K562 (cell line): ENCODE data around the gene IL1RL2. TPM values are rescaled to one million over a fixed set of nuclear protein-coding genes. Genes with fewer than 3 reads are reported as not detected.
A peak's percentile ranks its signal among the peaks of the same experiment; 100 is the strongest.

Source experiments
- ARID1B ChIP-seq: fragments of 450-650 bp; IDR thresholded peaks from 2 replicates; pipeline ENCODE4 v1.6.1; 2016; ENCODE audit warnings: antibody characterized with exemption, mild to moderate bottlenecking, inconsistent platforms
- DMBX1 ChIP-seq: fragments of 250-450 bp; sonication (Bioruptor Pico); IDR thresholded peaks from 2 replicates; pipeline ENCODE4 v1.8.0; 2022; ENCODE audit warnings: inconsistent platforms, mild to moderate bottlenecking, moderate library complexity, borderline replicate concordance
- FOXA3 ChIP-seq, 2 experiments: fragments of 450-650 bp in 1 of 2; sonication (generic) in 1 of 2; formaldehyde crosslinking; IDR thresholded peaks in 1 of 2; conservative IDR thresholded peaks in 1 of 2; 2 replicates each; pipeline versions ENCODE4 v1.4.0 to v1.8.0; 2020 to 2022; ENCODE audit warnings: mild to moderate bottlenecking in 2 of 2, missing genetic modification reagents in 1 of 2
- HDAC3 ChIP-seq: fragments of 450-650 bp; IDR thresholded peaks from 2 replicates; pipeline ENCODE4 v1.6.1; 2018; ENCODE audit warnings: borderline replicate concordance, mild to moderate bottlenecking, moderate library complexity; ENCODE audit not compliant: partially characterized antibody
- MAZ ChIP-seq, 2 experiments: fragments of 450-650 bp in 1 of 2; sonication (generic) in 1 of 2; formaldehyde crosslinking; IDR thresholded peaks in 1 of 2; conservative IDR thresholded peaks in 1 of 2; 2 replicates each; pipeline versions ENCODE4 v1.4.0 to v1.5.0; 2020; ENCODE audit warnings: mild to moderate bottlenecking in 1 of 2, missing genetic modification reagents in 1 of 2
- NFXL1 ChIP-seq: fragments of 450-650 bp; formaldehyde crosslinking; IDR thresholded peaks from 2 replicates; pipeline ENCODE4 v1.4.0; 2021; ENCODE audit warnings: mild to moderate bottlenecking
- NUFIP1 ChIP-seq: fragments of 450-650 bp; IDR thresholded peaks from 2 replicates; pipeline ENCODE4 v1.6.1; 2018; ENCODE audit not compliant: partially characterized antibody
- SP1 ChIP-seq: sonication (generic); formaldehyde crosslinking; IDR thresholded peaks from 2 replicates; pipeline ENCODE4 v1.8.1; 2022; ENCODE audit warnings: mild to moderate bottlenecking, missing genetic modification reagents
- ZFP30 ChIP-seq: fragments of 250-450 bp; sonication (Bioruptor Pico); IDR thresholded peaks from 2 replicates; pipeline ENCODE4 v1.8.0; 2022; ENCODE audit warnings: moderate library complexity, mild to moderate bottlenecking, inconsistent platforms, borderline replicate concordance
- polyA plus RNA-seq, 8 experiments: library from polyadenylated mRNA; depleted of rRNA in 4 of 8; stranded (reverse) in 5 of 8; unstranded in 3 of 8; fragments of >200 nt; fragmentation: Nextera tagmentation in 2 of 8; fragmentation: Illumina TruSeq in 1 of 8; extraction: Ambion mirVana in 2 of 8; extraction: Trizol in 1 of 8; gene quantifications; 2 replicates each; pipeline versions ENCODE4 v1.2.1 to v1.2.3, GENCODE V29; 2011 to 2014; ENCODE audit warnings: inconsistent platforms in 1 of 8, missing spikeins in 1 of 8
- total RNA-seq, 7 experiments: library from RNA; depleted of rRNA in 6 of 7; stranded (reverse); fragments of >200 nt in 6 of 7; fragmentation: Illumina TruSeq in 2 of 7; extraction: Trizol in 2 of 7; gene quantifications; 2 replicates each; pipeline versions ENCODE4 v1.2.1 to v1.2.3, GENCODE V29; 2011 to 2021; ENCODE audit warnings: low replicate concordance in 1 of 7
- TF ChIP-seq, protein P1 (sequence below): sonication (generic); formaldehyde crosslinking; IDR thresholded peaks from 2 replicates; pipeline ENCODE4 v1.8.1; 2022; ENCODE audit warnings: missing genetic modification reagents
- TF ChIP-seq, protein P2 (sequence below), 2 experiments: IDR thresholded peaks; 2 replicates each; pipeline ENCODE4 v1.6.1; 2011; ENCODE audit warnings: borderline replicate concordance in 1 of 2, control low read depth in 1 of 2, low read depth in 1 of 2, low read length in 1 of 2, mild to moderate bottlenecking in 1 of 2, mixed read lengths in 1 of 2, moderate library complexity in 1 of 2; ENCODE audit not compliant: insufficient read depth in 1 of 2, insufficient read length in 1 of 2, poor library complexity in 1 of 2, severe bottlenecking in 1 of 2; ENCODE audit errors: extremely low read depth in 1 of 2
- TF ChIP-seq, protein P3 (sequence below): fragments of 250-450 bp; sonication (Bioruptor Pico); IDR thresholded peaks from 2 replicates; pipeline ENCODE4 v1.4.0; 2020; ENCODE audit warnings: mild to moderate bottlenecking, moderate library complexity, borderline replicate concordance
- TF ChIP-seq, protein P4 (sequence below): IDR thresholded peaks from 2 replicates; pipeline ENCODE4 v1.6.1; 2011; ENCODE audit warnings: borderline replicate concordance, low read depth, mild to moderate bottlenecking, moderate library complexity, low read length; ENCODE audit not compliant: insufficient read depth, poor library complexity, severe bottlenecking
- TF ChIP-seq, protein P5 (sequence below), 2 experiments: fragments of 150-350 bp in 1 of 2; IDR thresholded peaks; 2 replicates each; pipeline ENCODE4 v1.6.1; 2012 to 2016; ENCODE audit warnings: low read depth in 2 of 2, low read length in 2 of 2, mild to moderate bottlenecking in 1 of 2, moderate library complexity in 1 of 2

The IL1RL2 gene
- total and polyA plus RNA-seq, 9 of the 15 experiments (the other 6 are each of a cell fraction or from before 2014, with no cell fraction given) = not detected

DNA sequence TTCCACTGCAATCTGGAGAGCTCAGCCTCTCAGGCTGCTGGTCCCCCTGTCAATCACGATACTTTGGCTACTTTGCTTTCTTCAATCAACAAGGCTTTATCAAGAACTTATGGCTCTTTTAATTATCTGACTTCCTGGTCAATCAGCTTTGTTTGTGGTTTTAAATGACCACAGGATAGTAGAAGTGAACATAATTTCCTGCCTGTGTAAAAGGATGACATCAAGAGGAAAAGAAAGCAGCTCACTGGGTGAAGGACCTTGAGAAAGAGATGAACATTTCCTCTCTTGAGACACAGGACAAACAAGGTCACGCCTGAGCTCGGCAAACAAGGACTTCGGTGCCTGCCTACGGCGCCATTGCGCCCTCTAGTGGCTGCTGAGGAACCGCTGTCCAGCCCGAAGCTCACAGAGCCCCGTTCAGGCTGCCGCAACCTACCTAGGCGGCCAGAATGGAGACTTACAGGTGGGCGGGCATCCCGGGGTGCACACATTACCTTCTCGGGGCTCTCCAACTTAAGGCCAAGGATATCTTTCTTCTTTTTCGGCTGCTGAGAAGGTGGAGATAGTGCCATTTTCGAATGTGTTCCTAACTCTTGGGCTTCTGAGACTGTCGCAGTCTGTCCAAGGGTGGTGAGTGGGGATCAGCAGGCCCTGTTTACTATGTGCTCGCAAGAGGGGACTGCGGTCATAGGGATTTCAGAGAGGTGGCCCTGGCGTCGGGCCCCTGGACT, 54.0 kb downstream of the IL1RL2 start (continued):
- TF ChIP-seq, protein P1, sequence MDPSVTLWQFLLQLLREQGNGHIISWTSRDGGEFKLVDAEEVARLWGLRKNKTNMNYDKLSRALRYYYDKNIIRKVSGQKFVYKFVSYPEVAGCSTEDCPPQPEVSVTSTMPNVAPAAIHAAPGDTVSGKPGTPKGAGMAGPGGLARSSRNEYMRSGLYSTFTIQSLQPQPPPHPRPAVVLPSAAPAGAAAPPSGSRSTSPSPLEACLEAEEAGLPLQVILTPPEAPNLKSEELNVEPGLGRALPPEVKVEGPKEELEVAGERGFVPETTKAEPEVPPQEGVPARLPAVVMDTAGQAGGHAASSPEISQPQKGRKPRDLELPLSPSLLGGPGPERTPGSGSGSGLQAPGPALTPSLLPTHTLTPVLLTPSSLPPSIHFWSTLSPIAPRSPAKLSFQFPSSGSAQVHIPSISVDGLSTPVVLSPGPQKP (CRISPR knock-in tag) = no peak
- TF ChIP-seq HDAC3 (no peak), FOXA3 (CRISPR knock-in tag; conservative IDR thresholded peaks at IDR 0.05 in 1 of 2, IDR thresholded peaks at IDR 0.05 in 1 of 2) (peak in 1 of 2 experiments; percentile 46; a peak in 1 of 4 replicates), DMBX1 (no peak), SP1 (CRISPR knock-in tag) (no peak), ARID1B (no peak), NFXL1 (CRISPR knock-in tag) (no peak), MAZ (CRISPR knock-in tag; conservative IDR thresholded peaks at IDR 0.05 in 1 of 2, IDR thresholded peaks at IDR 0.05 in 1 of 2) (peak in 1 of 2 experiments; percentile 52; a peak in 1 of 4 replicates), ZFP30 (no peak), NUFIP1 (no peak)
- TF ChIP-seq, protein P2, sequence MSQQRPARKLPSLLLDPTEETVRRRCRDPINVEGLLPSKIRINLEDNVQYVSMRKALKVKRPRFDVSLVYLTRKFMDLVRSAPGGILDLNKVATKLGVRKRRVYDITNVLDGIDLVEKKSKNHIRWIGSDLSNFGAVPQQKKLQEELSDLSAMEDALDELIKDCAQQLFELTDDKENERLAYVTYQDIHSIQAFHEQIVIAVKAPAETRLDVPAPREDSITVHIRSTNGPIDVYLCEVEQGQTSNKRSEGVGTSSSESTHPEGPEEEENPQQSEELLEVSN (IDR thresholded peaks at IDR 0.05; ENCODE audit: borderline replicate concordance in 1 of 2, extremely low read depth in 1 of 2, insufficient read depth in 1 of 2, insufficient read length in 1 of 2, low read depth in 1 of 2, low read length in 1 of 2, poor library complexity in 1 of 2, severe bottlenecking in 1 of 2) = no peak
- TF ChIP-seq, protein P3, sequence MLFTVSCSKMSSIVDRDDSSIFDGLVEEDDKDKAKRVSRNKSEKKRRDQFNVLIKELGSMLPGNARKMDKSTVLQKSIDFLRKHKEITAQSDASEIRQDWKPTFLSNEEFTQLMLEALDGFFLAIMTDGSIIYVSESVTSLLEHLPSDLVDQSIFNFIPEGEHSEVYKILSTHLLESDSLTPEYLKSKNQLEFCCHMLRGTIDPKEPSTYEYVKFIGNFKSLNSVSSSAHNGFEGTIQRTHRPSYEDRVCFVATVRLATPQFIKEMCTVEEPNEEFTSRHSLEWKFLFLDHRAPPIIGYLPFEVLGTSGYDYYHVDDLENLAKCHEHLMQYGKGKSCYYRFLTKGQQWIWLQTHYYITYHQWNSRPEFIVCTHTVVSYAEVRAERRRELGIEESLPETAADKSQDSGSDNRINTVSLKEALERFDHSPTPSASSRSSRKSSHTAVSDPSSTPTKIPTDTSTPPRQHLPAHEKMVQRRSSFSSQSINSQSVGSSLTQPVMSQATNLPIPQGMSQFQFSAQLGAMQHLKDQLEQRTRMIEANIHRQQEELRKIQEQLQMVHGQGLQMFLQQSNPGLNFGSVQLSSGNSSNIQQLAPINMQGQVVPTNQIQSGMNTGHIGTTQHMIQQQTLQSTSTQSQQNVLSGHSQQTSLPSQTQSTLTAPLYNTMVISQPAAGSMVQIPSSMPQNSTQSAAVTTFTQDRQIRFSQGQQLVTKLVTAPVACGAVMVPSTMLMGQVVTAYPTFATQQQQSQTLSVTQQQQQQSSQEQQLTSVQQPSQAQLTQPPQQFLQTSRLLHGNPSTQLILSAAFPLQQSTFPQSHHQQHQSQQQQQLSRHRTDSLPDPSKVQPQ (CRISPR knock-in tag) = no peak
- TF ChIP-seq, protein P4, sequence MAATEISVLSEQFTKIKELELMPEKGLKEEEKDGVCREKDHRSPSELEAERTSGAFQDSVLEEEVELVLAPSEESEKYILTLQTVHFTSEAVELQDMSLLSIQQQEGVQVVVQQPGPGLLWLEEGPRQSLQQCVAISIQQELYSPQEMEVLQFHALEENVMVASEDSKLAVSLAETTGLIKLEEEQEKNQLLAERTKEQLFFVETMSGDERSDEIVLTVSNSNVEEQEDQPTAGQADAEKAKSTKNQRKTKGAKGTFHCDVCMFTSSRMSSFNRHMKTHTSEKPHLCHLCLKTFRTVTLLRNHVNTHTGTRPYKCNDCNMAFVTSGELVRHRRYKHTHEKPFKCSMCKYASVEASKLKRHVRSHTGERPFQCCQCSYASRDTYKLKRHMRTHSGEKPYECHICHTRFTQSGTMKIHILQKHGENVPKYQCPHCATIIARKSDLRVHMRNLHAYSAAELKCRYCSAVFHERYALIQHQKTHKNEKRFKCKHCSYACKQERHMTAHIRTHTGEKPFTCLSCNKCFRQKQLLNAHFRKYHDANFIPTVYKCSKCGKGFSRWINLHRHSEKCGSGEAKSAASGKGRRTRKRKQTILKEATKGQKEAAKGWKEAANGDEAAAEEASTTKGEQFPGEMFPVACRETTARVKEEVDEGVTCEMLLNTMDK = no peak
- TF ChIP-seq, protein P5, sequence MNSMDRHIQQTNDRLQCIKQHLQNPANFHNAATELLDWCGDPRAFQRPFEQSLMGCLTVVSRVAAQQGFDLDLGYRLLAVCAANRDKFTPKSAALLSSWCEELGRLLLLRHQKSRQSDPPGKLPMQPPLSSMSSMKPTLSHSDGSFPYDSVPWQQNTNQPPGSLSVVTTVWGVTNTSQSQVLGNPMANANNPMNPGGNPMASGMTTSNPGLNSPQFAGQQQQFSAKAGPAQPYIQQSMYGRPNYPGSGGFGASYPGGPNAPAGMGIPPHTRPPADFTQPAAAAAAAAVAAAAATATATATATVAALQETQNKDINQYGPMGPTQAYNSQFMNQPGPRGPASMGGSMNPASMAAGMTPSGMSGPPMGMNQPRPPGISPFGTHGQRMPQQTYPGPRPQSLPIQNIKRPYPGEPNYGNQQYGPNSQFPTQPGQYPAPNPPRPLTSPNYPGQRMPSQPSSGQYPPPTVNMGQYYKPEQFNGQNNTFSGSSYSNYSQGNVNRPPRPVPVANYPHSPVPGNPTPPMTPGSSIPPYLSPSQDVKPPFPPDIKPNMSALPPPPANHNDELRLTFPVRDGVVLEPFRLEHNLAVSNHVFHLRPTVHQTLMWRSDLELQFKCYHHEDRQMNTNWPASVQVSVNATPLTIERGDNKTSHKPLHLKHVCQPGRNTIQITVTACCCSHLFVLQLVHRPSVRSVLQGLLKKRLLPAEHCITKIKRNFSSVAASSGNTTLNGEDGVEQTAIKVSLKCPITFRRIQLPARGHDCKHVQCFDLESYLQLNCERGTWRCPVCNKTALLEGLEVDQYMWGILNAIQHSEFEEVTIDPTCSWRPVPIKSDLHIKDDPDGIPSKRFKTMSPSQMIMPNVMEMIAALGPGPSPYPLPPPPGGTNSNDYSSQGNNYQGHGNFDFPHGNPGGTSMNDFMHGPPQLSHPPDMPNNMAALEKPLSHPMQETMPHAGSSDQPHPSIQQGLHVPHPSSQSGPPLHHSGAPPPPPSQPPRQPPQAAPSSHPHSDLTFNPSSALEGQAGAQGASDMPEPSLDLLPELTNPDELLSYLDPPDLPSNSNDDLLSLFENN (IDR thresholded peaks at IDR 0.05; ENCODE audit: low read depth in 2 of 2, low read length in 2 of 2) = 0 out of 4 replicates have a peak, but pooled peaks of 1 of the 2 experiments have one; percentile 49
